Keratinocyte (primary cell): ENCODE data around the gene SULT2B1. TPM values are rescaled to one million over a fixed set of nuclear protein-coding genes. Genes with fewer than 3 reads are reported as not detected.

ENCODE experiments used
- DNase-seq: peaks from one replicate; pipeline ENCODE4 v3.0.0-alpha.2; 2011; ENCODE audit warnings: low read depth, missing footprints, low spot score
- FAIRE-seq: peaks from 2 replicates; lab custom pipeline; 2011; peaks lifted over from hg19 to GRCh38; lab: Jason Lieb, UNC
- H2AFZ ChIP-seq: 2 replicates; pipeline ENCODE4 v1.6.0; 2012; ENCODE audit warnings: low read length, control low read depth, inconsistent platforms; ENCODE audit not compliant: control insufficient read depth
- H3K27ac ChIP-seq: 2 replicates; pipeline ENCODE4 v1.5.1; 2011; ENCODE audit warnings: low read length; ENCODE audit not compliant: control insufficient read depth, insufficient read depth
- H3K27me3 ChIP-seq: 3 replicates; pipeline ENCODE4 v1.6.0; 2011; ENCODE audit warnings: low read length; ENCODE audit not compliant: control insufficient read depth, insufficient read depth; ENCODE audit errors: extremely low read depth
- H3K36me3 ChIP-seq, 2 experiments: 2 replicates in 1 of 2; 3 replicates in 1 of 2; pipeline ENCODE4 v1.5.1; 2011; ENCODE audit warnings: low read length in 2 of 2, mild to moderate bottlenecking in 1 of 2; ENCODE audit not compliant: control insufficient read depth in 2 of 2, insufficient read depth in 2 of 2; ENCODE audit errors: extremely low read depth in 1 of 2
- H3K4me1 ChIP-seq: 3 replicates; pipeline ENCODE4 v1.5.1; 2011; ENCODE audit warnings: low read length; ENCODE audit not compliant: control insufficient read depth, insufficient read depth; ENCODE audit errors: extremely low read depth
- H3K4me2 ChIP-seq: 3 replicates; pipeline ENCODE4 v1.6.0; 2011; ENCODE audit warnings: low read depth, low read length; ENCODE audit not compliant: control insufficient read depth, insufficient read depth; ENCODE audit errors: extremely low read depth
- H3K4me3 ChIP-seq, 3 experiments: fragments of 200-600 bp in 1 of 3; sonication (generic) in 1 of 3; 2 replicates in 2 of 3; 3 replicates in 1 of 3; pipeline ENCODE4 v1.5.1; 2011 to 2016; ENCODE audit warnings: low read length in 3 of 3, mild to moderate bottlenecking in 3 of 3, control low read depth in 2 of 3, inconsistent platforms in 1 of 3, low read depth in 1 of 3, mixed read lengths in 1 of 3, mixed run types in 1 of 3, moderate library complexity in 1 of 3; ENCODE audit not compliant: control insufficient read depth in 2 of 3, insufficient read depth in 2 of 3; ENCODE audit errors: extremely low read depth in 1 of 3
- H3K79me2 ChIP-seq: 2 replicates; pipeline ENCODE4 v1.6.0; 2012; ENCODE audit warnings: low read length; ENCODE audit not compliant: control insufficient read depth, insufficient read depth
- H3K9ac ChIP-seq: 3 replicates; pipeline ENCODE4 v1.6.0; 2011; ENCODE audit warnings: low read length; ENCODE audit not compliant: control insufficient read depth, insufficient read depth; ENCODE audit errors: extremely low read depth
- H3K9me1 ChIP-seq: 3 replicates; pipeline ENCODE4 v1.6.0; 2011; ENCODE audit warnings: low read length; ENCODE audit not compliant: control insufficient read depth, insufficient read depth; ENCODE audit errors: extremely low read depth
- H3K9me3 ChIP-seq: 2 replicates; pipeline ENCODE4 v1.5.1; 2012; ENCODE audit warnings: low read depth, low read length; ENCODE audit not compliant: control insufficient read depth
- H4K20me1 ChIP-seq: 3 replicates; pipeline ENCODE4 v1.6.0; 2011; ENCODE audit warnings: low read length; ENCODE audit not compliant: control insufficient read depth, insufficient read depth; ENCODE audit errors: extremely low read depth
- CTCF ChIP-seq, 3 experiments: IDR thresholded peaks in 1 of 3; conservative IDR thresholded peaks in 1 of 3; optimal IDR thresholded peaks in 1 of 3; 2 replicates in 2 of 3; 3 replicates in 1 of 3; pipeline versions ENCODE3 to v1.5.1; 2011; ENCODE audit warnings: low read length in 3 of 3, mild to moderate bottlenecking in 3 of 3, moderate library complexity in 2 of 3, control low read depth in 1 of 3, inconsistent platforms in 1 of 3; ENCODE audit not compliant: insufficient read depth in 2 of 3; ENCODE audit errors: extremely low read depth in 1 of 3
- EZH2 ChIP-seq: IDR thresholded peaks from one replicate; pipeline ENCODE4 v1.6.1; 2012; ENCODE audit warnings: inconsistent platforms, mild to moderate bottlenecking, low read length, moderate library complexity
- dilution Hi-C: fragments of 300-500 bp; cut with MboI; formaldehyde crosslinking; loops from one replicate; pipeline ENCODE4 v1.7.0; 2020; ENCODE audit warnings: low sequenced_read_pairs; ENCODE audit not compliant: extremely low pct_ligation_motif_present
- polyA plus RNA-seq, 5 experiments: library from polyadenylated mRNA; depleted of rRNA in 3 of 5; stranded (reverse) in 3 of 5; stranded (forward) in 1 of 5; unstranded in 1 of 5; fragments of >200 nt; gene quantifications; 1 replicate in 1 of 5; 2 replicates in 3 of 5; 3 replicates in 1 of 5; pipeline versions ENCODE4 v1.2.1 to v1.2.3, GENCODE V29; 2011 to 2012; ENCODE audit warnings: missing spikeins in 2 of 5, low read depth in 1 of 5, low replicate concordance in 1 of 5

Gene SULT2B1
- polyA plus RNA-seq, 1 donor (not counting 4 experiments of a cell fraction or from before 2014, with no cell fraction given): 6.0 TPM

DNA sequence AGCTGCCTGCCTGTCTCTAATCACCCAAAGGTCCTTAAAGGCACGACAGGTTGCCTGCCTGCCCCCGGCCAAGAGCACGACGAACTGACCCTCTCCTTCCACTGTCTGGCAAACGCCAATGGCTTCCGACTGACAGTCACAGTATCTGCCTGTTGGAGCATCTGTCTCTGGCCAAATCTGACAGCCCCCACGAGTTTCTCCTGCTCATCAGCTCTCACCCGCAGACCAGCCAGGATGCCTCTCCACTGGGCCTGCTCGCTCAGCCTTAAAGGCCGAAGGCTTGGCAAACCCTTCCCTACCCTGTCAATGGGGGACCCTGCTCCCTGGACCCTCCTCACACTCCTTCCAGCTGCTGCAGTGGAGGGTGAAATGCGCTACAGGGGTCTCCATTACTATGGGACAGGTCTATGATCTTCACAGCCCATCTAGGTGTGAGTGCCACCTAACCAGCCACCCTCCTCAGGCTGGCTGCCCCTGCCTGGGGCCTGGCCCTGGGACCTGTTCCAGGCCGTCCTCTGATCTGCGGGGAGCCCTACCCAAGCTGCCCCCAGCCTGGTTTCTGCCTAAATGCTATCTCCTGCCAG lies 62.0 kb downstream of the SULT2B1 start:
- no peak for FAIRE-seq

DNA sequence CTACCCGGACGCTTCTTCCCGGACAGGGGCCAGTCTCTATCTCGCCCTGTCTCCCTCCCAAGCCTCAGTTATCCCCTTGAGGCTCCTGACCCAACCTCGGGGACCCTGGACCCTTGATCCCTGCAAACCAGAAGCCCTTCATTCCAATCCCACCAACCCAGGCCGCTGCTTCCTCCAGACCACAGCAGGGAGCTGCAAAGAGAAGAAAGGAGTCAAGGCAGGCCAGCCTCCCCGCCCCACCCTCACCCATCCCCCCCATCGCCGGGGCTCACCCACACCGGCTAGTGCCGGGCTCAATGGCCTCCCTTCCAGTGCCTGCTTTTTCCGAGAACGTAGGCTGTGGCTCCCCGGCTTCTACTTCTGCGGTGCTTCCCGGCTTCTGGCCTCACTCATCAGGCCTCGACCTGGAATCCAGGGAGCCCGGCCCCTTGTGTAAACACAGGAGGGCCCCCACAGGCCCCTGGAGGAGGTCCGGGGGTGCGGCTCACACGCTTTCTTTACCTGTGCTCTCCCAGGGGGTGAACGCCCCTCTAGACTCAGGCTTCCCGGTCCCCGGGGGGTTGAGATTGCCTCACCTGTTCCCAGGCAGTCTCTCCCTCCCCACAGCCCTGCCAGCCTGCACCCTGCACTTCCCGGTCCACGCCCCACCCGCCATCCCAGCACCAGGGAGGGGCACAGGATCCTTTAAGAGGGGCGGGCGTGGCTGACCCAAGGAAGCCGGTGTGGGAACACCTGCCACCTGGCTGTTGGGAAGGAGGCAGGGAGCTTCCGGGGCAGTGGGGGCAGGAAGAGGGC lies 62.7 kb downstream of the SULT2B1 start, which contains the start of gene FAM83E:
FAM83E (minus strand) TSS at position 641 of the 795 bp plus-strand sequence. CDS start 1,704 bp downstream, outside the sequence.
- H3K4me3 ChIP-seq: peak within 1 kb of the TSS in 1 of 3 experiments; percentile 19
- DNase-seq: no peak
- peak within 1 kb of the TSS; percentile 95 for H3K4me2 ChIP-seq

More for the DNA sequence above, 62.0 kb downstream of the SULT2B1 start:
- H3K9ac ChIP-seq: no peak overlapping the region
- H3K4me3 ChIP-seq: no peak overlapping the region
- H3K27ac ChIP-seq: no peak overlapping the region
- no peak overlapping the region for H3K4me2 ChIP-seq
- H3K27me3 ChIP-seq: no peaks in the 10 kb centered on the region
- peaks cover 20 to 36% of the 10 kb centered on the region in 2 experiments for H3K36me3 ChIP-seq
- H3K79me2 ChIP-seq: peaks cover 37% of the 10 kb centered on the region
- peaks cover 33% of the 10 kb centered on the region for H3K4me1 ChIP-seq
- peaks cover 32% of the 10 kb centered on the region for H4K20me1 ChIP-seq
- peaks cover 5% of the 10 kb centered on the region for H3K9me1 ChIP-seq
- H3K9me3 ChIP-seq: no peaks in the 10 kb centered on the region
- DNase-seq: no peak
- dilution Hi-C loops: no loop called here
- no peak overlapping the region for H2AFZ ChIP-seq
- TF ChIP-seq EZH2 (no peak), CTCF (optimal IDR thresholded peaks at IDR 0.05 in 1 of 3, IDR thresholded peaks at IDR 0.05 in 1 of 3, conservative IDR thresholded peaks at IDR 0.05 in 1 of 3; ENCODE audit: extremely low read depth in 1 of 3, insufficient read depth in 2 of 3, low read length in 3 of 3) (no peak)

More for the DNA sequence above, 62.7 kb downstream of the SULT2B1 start, which contains the start of gene FAM83E:
- Histone ChIP-seq H2AFZ (no peak within 1 kb of the TSS), H3K9me3 (no peaks in the 10 kb centered on the region), H4K20me1 (peaks cover 32% of the 10 kb centered on the region), H3K27me3 (no peaks in the 10 kb centered on the region), H3K4me1 (peaks cover 34% of the 10 kb centered on the region), H3K27ac (no peak within 1 kb of the TSS), H3K36me3 (peaks cover 20 to 36% of the 10 kb centered on the region in 2 experiments), H3K9me1 (peaks cover 5% of the 10 kb centered on the region), H3K79me2 (peaks cover 37% of the 10 kb centered on the region), H3K9ac (peak within 1 kb of the TSS; percentile 98)
- dilution Hi-C loops: no loop called here
- FAIRE-seq: no peak
- TF ChIP-seq CTCF (optimal IDR thresholded peaks at IDR 0.05 in 1 of 3, IDR thresholded peaks at IDR 0.05 in 1 of 3, conservative IDR thresholded peaks at IDR 0.05 in 1 of 3; ENCODE audit: extremely low read depth in 1 of 3, insufficient read depth in 2 of 3, low read length in 3 of 3): no peak
- no peak for TF ChIP-seq EZH2
